HG03520 (cell line): ENCODE measurements around the gene SP6.
A peak's percentile ranks its signal among the peaks of the same experiment; 100 is the strongest.

Source experiments
- ATAC-seq: cut with Tn5 transposase; IDR thresholded peaks from one replicate; pipeline ENCODE4 v1.9.1; 2021; ENCODE audit warnings: mild to moderate bottlenecking, moderate library complexity; ENCODE audit not compliant: unreplicated experiment

Gene SP6

DNA sequence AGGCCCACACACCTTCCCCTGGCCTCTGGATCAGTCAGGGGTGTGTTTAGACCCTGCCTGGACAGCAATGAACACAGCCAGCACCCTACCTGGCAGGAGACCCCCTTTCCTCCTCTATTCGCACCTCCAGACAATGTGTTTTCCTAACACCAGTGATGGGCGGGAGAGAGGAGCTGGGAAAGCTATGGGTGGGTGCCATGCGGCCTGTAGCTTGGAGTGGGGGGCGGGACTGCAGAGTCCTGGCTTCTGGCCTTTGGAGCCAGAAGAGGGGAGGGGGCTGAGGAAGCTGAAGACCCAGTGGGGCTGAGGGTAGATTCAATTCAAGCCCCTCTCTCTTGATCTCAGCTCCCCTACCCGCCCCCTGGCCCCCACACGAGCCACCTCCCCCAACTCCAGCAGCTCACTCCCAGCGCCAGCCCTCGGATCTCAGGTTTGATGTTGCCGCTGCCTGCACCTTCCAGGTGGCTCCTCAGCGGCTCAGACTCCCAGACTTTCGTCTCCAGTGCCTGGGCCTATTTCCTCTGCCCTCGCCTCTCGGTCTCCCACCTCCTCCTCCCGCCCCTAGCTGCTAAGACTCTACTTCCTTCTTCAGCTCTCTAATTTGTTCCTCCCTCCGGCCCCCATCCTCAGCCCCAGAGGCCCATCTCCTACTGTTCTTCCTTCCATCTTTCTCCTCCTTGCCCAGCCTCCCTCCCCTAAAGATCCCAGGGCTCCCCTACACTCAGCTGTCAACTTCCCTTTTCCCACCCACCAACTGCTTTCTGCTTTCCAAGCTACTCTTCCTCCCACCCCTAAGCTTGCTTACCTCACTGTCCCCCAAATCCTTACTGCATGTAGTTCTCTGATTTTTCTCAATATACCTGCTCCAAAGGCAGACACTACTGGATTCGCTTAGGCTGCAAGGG lies 6.8 kb upstream of the SP6 start:
- ATAC-seq, result no peak

DNA sequence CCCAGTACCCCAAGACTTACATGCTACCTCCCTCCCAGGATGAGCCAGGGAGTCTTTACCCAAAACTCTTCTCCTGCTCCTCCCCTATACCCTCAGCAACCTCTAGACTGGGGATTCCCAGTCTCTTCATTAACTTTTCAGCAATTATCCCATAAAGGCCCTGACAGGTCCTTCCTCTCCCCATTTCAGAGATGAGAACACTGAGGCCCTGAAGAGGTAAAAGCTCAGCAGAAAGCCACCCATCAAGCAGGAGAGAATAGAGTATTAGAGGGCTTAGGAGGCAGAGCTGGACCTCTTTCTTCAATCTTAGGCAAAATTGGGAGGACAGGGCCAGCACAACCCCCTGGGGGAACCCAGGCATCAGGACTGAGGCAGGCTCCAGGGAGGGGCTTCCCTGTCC lies 5.9 kb upstream of the SP6 start:
- ATAC-seq, result no peak

DNA sequence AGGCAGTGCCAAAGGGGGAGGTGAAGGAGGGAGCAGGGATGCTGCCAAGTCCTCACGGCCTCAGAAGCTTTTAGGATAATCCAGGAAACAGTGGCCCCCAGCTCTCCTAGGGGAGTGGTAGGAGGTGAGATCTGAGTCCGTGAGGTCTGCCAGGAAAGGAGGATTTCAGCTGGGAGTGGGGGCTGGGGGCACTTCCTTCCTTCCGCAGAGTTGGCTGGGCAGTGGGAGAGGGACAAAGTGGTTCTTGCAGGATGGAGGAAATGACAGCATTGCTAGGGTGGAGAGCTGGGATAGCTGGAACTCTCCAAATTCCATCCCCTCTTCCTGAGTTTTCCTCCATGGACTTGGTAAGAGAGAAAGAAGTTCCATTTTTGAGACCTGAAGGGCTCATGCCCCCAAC lies 4.8 kb upstream of the SP6 start:
- ATAC-seq, result no peak

DNA sequence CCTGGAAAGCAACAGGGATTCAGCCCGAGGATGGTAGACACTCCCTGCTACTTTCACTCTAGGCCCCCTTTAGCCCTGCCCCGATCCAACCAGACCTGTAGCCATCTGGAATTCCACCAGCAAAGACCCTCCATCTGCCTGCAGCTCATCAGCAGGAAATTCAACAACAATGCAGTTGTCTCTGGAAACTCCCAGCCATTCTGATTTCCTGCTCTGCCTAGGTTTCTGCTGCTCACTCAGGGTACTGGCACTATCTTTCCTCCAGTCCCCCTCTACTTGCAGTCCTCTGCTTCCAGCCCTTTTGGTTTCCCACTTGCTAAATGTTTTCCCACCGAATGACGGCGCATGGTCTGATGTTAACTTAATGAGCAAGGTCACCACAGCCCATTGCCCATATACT lies 2.7 kb upstream of the SP6 start:
- ATAC-seq, result no peak

DNA sequence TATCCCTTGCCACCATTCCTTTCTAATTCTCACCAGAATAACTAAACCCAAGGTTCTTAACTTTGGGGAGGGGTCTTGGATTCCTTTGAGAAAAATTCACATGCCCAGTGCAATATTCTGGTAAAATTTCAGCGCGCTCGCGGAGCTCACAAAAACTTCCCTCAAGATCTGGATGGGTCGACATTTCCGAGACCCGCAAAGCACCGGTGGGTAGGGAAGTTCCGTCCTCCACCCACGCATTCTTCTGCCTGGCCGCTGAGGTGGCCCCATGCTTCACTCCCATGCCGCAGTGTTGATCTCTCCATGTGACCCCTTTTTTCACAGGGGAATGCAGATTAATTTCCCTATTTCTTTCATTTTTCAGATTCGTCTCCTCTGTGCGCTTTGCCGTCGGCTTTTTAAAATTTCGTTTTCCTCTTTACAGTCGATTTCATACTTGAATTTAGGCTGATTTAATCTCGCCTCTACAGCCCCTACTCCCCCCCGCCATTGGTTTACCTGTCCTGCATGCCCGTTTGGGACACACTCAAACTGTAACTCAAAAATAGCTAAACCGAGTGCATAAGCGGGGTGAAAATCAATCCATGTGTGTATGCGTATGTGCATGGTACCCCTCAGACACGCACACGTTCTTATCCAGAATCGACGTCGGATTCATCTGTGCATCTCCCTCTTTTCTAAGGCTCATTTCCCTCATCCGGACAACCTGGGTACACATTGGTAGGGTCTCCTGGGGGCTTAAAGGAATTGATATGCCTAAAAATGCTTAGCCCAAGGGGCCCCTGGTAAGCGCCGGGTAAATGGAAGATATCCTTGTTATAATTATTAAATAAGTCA lies 1.4 kb upstream of the SP6 start:
- ATAC-seq, result no peak

DNA sequence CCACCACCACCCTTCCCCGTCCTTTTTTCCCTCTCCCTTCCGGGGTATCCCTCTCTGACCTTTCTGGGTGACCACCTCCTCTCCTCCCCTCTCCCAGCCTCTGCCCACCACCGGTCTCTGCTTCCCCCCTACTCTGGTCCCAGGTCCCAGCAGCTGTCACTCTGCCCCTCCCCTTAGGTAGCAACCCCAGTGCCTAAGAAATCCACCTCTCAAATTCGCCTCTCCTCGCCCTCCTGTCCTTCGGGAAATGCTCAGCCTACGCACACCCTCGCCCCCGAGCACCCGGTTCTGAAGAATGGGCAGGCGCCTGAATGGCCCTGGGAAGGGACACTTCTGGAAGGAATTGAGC lies 775 bp upstream of the SP6 start:
- no peak for ATAC-seq

DNA sequence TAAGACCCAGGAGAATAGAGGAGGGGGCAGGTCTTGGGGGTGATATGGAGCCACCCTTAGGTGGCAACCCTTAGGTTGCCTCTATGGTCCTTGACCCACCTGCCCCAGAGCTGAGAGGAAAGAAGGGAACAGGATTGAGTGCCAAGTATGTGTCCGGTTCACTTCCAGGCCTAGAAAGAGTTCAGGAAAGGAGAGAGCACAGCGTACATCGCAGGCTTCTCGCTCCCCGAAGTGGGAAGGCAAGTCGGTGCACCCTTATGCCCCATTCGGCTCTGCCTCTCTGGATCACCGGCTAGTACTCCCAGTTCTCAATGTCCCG lies 631 bp downstream of the SP6 start:
- no peak for ATAC-seq

DNA sequence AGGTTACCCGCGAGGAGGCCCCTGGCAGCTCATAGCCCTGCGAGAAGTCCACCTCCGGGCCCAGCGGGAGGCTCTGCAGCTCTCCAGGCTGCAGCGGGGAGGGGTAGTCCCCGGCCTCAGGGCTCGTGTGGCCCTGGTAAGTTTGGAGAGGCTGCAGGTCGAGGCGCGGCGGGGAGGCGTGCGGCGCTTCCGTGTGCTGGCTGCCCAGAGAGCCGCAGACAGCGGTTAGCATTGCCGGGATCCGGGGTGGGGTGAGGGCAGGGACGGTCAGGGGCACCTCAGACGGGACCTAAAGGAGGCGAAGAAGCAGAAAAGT lies 2.8 kb downstream of the SP6 start:
- ATAC-seq, result no peak

DNA sequence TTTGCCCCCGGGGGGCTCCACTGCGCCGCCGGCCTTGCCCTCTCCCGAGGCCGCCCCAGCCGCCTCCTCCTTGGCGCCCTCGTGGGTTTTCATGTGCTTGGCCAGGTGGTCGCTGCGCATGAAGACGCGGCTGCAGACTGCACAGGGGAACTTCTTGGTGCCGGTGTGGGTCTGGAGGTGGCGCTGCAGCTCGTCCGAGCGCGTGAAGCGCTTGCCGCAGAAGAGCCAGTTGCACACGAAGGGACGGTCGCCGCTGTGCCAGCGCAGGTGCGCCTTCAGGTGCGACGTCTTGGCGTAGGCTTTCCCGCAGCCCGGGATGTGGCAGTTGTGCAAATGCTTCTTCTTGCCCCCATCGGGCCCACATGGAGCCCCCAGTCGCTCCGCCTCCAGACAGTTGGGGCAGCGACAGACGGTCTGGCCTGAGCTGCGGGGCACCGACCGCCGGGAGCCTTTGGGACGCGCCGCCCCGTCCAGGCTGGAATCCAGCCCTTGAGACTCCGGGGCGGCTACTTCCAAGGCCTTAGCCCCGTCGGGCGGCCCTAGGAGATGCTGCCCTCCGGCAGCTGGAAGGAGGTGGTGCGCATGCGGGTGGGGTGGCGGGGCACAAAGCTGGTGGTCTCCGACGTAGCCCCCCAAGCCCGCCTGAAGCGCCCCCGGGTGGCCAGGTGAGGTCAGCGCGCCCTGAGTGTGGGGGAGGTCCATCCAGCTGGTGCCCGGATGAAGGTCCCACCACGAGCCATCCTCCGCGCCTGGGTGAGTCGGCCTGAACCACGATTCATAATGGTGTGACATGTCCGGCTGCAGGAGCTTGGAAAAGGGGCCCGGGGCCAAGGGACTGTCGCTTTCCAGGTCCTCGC lies 3.4 kb downstream of the SP6 start:
- ATAC-seq, result no peak

DNA sequence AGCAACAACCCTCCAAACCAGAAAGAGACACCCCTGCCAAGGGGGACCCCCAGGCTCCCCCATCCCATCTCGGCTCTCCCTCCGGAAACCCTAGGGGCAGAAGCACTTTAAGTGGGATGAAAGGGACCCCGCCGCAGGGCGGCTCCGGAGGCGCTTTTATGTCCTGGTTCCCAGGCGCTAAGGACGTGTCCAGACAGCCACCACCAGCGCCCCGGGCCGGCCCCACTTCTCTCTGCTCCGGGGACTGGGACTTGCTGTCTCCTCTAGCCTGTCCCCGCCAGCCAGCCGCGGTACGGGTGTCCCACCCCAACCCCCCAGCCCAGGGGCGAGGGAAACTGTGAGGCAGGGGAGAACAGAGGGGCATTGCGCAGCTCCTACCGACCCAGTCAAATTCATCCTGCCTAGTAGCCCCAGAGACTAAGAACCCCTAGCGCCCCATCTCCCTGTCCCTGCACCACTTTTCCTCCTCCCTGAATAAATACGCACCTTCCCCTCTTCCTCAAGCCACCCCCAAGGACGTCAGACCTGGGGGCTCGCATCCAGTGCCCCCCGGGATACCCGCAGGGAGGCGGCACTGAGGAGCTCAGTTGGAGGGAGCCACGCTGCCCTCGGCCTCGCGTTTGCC lies 4.1 kb downstream of the SP6 start:
- ATAC-seq, result no peak

DNA sequence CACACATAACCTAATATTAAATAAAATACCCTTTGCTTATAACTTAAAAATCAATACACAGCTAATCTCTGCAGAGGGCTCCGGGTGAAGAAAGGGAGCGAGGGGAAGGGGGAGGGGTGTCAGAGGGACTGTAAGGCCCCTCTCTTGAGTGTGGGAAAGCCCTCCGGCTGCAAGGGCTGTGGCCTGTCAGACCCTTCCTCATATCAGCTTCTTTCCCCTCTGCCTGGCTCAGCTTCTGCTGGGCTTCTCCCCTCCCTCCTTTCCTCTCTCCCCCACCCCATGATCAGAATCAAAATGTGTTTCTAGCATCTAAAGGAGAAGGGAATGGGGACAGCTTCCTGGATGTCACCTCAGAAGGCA lies 5.3 kb downstream of the SP6 start:
- no peak for ATAC-seq

DNA sequence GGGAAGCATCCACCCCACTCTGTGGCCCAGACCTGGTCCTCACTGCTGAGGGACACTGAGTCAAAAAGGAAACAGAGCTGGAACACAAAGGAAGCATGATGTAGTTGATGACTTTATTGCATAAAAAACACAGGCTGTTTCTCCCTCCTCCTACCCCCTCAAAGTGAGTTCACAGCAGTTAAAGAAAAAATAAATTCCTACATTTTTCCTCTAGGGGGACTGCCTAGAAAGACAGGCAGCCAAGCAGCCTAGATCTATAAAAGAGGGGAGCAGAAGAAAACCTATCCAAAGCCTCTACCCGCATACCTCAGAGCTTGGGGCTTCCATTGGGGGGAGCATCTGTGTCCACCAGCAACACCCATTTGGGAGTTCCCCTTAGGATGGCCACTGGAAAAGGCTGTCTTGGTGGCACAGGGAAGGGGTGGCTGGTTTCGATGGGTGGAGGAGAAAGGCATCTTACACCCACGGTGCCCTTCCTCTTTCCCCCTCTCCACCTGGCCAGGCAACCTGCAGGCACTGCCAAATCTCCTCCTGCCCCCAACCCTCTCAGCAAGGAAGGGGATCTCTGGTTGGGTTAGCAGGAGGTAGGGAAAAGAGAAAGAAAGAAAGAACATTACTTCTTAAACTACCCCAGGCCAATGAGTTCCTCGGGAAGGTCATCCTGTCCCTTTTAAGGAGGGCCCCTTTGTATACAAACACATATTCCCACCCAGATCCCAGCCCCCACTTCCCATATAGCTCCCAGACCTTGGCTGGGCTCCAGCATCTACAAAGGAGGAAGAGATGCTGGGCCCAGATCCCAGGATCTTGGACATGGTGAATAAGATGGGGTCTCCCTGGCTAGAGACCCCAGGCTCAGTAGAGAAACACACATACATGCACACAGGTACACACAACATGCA lies 5.9 kb downstream of the SP6 start:
- no peak for ATAC-seq

DNA sequence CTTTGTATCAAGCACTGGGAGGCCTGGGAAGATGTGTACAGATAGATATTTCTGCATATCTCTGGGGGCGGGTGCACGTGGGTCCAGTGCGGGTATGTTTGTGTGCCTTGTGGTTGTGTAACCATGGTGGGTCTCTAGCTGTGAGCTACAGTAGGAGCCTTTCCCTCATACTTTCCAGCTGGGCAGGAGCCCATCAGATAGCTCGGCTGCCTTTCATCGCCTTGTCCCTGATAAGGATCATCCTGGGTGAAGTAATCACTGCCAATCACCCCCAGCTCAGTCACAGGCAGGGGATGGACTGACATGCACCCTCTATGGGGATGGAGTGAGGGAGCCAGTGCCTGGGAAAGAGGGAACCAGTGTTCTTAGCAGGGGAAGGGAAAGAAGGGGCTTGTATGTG lies 6.7 kb downstream of the SP6 start:
- no peak for ATAC-seq

DNA sequence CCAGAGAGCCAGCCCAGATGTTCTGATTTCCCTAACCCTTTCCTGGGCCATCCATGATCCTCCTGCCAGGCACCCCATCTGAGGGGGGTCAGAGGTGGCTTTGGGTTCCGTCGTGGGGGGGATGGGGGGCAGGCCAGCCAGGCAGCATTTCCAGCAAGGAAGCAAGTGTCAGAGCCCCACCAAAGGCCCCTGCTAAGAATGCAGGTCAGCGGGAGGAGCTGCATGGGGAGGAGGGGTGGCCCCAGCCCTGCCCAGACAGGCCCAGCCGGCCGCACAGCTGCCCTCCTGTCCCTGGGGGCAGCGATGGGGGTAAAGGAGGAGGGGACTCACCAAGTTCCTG lies 7.6 kb downstream of the SP6 start:
- no peak for ATAC-seq

DNA sequence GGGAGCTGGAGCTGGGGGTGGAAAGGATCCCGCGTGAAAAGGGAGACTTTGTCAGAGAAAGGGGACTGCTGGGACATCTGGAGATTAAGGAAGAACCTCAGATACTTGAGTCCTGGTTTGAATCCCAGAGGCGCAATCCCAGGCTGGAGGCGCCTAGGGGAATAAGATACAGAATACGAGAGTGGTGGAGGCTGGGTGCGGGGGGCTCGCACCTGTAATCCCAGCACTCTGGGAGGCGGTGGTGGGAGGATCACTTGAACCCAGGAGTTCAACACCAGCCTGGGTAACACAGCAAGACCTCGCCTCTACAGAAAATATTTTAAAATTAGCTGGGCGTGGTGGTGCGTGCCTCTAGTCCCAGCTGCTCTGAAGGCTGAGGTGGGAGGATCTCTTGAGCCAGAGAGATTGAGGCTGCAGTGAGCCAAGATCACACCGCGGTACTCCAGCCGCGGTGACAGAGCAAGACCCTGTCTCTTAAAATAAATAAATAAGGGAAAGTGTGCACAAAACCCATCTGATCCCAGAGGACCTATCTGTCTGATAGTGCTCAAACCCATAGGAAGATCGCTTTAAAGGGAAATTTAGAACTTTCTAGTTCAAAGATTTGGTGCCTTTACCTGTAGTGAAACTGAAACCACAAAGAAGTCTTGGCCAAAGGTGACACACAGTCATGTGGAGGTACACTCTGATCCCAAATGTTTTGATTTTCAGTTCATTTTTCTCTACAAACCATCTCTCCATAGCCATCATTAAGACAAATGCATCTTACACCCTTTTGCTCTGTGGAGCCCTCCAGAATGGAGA lies 9.3 kb downstream of the SP6 start:
- no peak for ATAC-seq

DNA sequence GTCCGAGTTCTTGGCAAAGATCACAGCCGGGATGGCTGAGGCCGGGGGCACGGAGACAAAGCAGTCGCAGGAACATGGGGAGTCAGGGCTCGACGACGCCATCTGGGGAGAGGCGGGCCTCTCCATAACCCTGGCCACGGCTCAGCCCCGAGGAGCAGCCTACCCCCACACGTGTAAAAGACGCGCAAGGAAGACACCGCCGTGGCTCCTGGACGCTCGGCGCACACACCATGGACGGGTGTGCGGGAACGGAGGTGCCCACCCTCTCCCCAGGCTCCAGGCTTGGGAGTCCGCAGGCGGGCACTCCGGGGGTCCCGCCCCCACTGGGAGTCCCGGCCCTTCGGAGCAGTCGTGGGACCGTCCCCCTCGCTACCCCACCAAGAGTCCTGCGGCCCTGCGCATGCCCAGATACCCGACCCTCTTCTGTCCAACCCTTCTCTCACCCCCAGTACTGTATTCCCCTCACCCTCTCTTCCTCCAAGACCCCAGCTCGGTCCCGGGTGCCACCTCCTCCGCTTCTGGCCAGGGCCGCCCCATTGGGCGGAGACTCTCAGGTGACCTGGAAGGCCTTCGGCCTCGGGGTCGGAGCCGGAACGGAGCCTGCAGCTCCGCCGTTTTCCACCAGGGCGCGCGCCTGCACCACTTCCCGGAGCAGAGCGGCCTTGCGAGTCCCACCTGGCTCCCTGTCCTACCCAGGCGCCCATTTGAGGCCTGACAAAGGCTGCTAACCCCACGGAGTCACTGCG lies 10.0 kb downstream of the SP6 start, which contains the start of gene SCRN2:
Gene SCRN2 (minus strand): TSS at position 532 of the 746 bp plus-strand sequence. CDS start 430 bp downstream, at position 102.
- peak; percentile 78 for ATAC-seq

DNA sequence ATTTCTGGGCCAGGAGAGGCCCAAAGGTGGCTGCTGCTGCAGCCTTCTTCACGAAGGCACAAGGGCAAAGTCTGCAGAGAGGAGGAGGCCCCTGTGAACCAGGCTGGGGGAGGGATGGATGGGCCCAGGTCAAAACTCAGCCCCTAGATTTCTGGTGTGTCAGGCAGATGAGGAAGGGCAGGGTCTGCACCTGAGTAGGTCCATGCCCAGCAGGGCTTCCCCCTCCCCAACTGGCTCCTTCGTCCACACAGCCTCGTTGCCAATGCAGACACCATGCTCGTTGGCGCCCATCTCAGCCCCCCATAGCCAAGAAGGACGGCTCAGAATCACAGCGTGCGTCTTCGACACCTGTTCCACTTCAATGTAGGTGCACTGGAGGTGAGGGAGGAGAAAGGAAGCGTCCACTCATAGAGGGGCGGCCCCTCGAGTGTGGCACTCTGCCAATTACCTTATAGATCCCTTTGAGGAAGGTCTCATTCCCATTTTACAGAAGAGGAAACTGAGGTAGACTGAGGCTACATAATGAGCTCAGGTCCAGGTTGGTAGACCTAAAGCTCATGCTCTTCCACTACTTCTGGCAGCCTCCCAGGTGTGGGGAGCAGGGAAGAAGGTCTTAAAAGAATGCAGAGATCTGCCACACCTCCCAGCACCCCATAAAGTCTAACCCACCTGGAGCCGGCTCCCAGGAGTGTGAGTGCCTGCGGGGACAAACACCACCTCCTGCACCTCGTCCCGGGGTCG lies 10.8 kb downstream of the SP6 start:
- no peak for ATAC-seq

DNA sequence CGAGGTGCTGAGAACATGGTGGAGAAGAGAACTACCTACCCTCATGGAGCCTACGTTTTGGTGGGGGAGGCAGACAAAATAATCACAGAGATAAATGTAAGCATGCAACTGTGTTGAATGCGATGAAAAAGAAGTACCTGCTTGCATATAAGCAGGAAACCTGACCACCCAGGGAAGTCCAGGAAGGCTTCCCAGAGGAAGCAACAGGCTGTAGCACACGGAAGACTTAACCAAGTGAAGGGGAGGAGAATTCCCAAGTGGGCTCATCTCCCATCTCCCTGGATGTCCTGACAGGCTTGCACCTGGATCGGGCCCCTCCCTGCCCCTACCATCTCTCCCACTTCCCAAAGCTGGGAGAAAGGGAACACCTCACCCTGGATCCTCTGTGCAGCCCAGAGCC lies 11.9 kb downstream of the SP6 start:
- ATAC-seq, result no peak
